Mononuclear cell (primary cell): ENCODE data around the gene MOAP1. TPM values are rescaled to one million over a fixed set of nuclear protein-coding genes. Genes with fewer than 3 reads are reported as not detected.
"Not testable (repeated sequence)": the region's sequence is repeated elsewhere in the genome, so short reads cannot be mapped to it uniquely, and the experiment has no call there.

Experiments
- H3K27me3 ChIP-seq: 2 replicates; pipeline ENCODE4 v1.6.0; 2011; ENCODE audit warnings: low read length, control low read depth; ENCODE audit not compliant: insufficient read depth
- H3K4me1 ChIP-seq: 2 replicates; pipeline ENCODE4 v1.5.1; 2011; ENCODE audit warnings: mild to moderate bottlenecking, low read length, control low read depth; ENCODE audit not compliant: insufficient read depth
- H3K4me3 ChIP-seq: 2 replicates; pipeline ENCODE4 v1.5.1; 2011; ENCODE audit warnings: mild to moderate bottlenecking, low read length, moderate library complexity
- H3K9me3 ChIP-seq: 2 replicates; pipeline ENCODE4 v1.5.1; 2011; ENCODE audit warnings: low read depth, mild to moderate bottlenecking, control low read depth, low read length
- total RNA-seq: library from RNA; depleted of rRNA; stranded (reverse); fragments of >200 nt; gene quantifications from one replicate; pipeline ENCODE4 v1.2.3, GENCODE V29; 2012

Gene MOAP1
- total RNA-seq, 1 donor: 109 TPM

DNA sequence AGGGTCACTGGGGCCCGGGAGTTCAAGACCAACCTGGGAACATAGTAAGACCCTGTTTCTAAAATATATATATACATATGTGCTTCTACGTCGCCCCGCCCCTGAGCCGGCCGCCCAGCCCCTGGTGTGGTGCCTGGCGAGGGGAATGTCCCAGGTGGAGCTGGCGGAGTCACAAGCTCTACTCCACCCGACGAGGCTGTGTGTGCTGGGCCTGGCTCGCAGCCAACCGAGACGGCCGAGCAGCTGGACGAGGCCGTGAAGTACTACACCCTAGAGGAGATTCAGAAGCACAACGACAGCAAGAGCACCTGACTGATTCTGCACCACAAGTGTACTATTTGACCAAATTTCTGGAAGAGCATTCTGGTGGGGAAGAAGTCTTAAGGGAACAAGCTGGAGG, 46.8 kb downstream of the MOAP1 start:
- H3K4me1 ChIP-seq: peaks cover 37% of the 10 kb centered on the region
- no peaks in the 10 kb centered on the region for H3K9me3 ChIP-seq
- H3K4me3 ChIP-seq: no peak overlapping the region
- no peaks in the 10 kb centered on the region for H3K27me3 ChIP-seq

DNA sequence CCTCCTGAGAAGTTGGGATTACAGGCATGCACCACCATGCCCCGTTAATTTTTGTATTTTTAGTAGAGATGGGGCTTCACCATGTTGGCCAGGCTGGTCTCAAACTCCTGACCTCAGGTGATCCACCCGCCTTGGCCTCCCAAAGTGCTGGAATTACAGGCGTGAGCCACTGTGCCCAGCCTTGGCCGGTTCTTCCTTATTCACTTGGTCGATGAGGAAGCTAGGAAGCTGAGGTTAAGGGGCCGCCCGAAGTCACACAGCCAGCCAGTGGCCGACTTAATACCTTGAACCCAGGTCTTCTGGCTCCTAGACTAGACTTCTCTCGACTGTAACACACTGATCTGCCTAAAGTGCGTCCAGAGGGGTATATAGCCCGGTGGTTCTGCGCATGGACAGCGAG, 48.2 kb downstream of the MOAP1 start:
- peaks cover 49% of the 10 kb centered on the region for H3K4me1 ChIP-seq
- H3K4me3 ChIP-seq, H3K9me3 ChIP-seq, H3K27me3 ChIP-seq: not testable (repeated sequence)

DNA sequence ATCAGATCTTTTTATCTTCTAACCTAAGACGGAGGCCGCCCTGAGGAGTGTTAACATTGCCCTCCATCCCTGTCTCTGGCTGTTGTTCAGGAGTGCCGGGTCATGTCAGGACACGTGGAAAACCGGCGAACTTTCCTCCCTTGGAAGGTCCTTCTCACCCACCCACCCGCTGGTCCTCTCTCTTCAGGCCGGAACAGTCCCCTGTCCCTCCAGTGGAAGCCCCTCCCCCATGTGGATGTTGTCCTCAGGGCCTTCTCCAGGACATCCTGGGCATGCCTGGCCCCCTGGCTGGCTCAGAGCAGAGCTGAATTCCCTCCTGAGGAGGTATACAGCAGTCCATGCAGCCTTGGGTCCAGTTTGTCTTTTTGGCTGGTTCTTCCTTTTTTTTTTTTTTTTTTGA, 48.7 kb downstream of the MOAP1 start:
- no peaks in the 10 kb centered on the region for H3K27me3 ChIP-seq
- H3K4me1 ChIP-seq: peaks cover 49% of the 10 kb centered on the region
- H3K4me3 ChIP-seq: no peak overlapping the region
- no peaks in the 10 kb centered on the region for H3K9me3 ChIP-seq

DNA sequence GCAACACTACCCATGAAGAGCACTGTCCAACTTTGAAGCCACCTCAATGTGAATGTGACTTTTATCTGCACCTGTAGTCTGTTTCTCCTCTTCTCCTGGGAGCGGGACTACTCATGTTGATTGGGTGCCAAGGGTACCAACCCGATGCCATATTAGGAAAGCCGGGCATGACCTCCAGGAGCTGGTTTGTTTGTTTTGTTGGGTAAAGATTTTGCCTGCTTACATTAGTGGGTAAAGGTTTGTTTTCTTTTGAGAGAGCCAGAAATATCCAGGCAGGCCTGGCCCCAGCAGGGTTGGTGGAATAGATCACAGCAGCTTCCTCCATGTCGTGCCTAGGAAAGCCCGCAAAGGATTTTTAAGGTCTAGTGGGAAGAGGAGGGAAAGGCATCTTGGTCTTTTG, 49.3 kb downstream of the MOAP1 start:
- Histone ChIP-seq H3K4me1 (peaks cover 49% of the 10 kb centered on the region), H3K9me3 (no peaks in the 10 kb centered on the region), H3K27me3 (no peaks in the 10 kb centered on the region), H3K4me3 (no peak overlapping the region)

DNA sequence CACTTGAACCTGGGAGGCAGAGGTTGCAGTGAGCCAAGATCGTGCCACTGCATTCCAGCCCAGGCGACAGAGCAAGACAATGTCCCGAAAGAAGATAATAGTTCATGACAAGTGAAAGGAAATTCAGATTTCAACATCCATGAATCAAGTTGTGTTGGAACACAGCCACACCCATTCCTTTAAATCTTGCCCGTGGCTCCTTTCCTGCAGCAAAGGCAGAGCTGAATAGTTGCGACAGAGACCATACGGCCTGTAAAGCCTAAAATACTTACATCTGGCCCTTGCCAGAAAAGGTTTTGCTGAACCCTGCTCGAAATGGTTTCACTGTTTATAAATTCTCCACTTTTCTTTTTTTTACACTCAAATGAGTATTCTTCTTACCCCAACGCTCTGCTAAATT, 51.2 kb downstream of the MOAP1 start:
- peaks cover 60% of the 10 kb centered on the region for H3K4me1 ChIP-seq
- no peaks in the 10 kb centered on the region for H3K27me3 ChIP-seq
- no peaks in the 10 kb centered on the region for H3K9me3 ChIP-seq
- H3K4me3 ChIP-seq: no peak overlapping the region

DNA sequence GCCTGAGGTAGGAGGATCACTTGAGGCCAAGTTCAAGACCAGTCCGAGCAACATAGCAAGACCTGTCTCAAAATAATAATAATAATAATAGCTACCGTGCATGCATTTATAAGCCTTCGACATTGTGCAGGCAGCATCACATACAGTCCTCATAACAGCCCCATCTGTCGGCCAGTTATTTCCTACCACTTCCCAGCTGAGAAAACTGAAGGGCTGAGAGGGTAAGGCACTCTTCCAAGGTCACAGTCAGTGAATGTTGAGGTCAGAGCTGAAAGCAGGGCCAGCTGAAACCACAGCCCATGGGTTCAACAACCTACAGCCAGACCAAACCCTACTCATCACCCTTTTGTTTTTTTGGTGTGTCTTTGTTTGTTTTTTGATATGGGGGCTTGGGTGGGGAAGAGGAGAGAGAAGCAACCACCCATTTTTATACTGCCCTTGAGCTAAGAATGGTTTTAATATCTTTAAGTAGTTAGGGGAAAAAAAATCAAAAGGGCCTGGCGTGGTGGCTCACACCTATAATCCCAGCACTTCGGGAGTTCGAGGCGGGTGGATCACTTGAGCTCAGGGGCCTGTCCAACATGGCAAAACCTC, 52.1 kb downstream of the MOAP1 start:
- no peaks in the 10 kb centered on the region for H3K9me3 ChIP-seq
- H3K4me1 ChIP-seq: peaks cover 69% of the 10 kb centered on the region
- H3K27me3 ChIP-seq: no peaks in the 10 kb centered on the region
- H3K4me3 ChIP-seq: no peak overlapping the region

Other genes with a start within 250 kb of the MOAP1 start
- gene ITPK1, start 69.0 kb downstream of the MOAP1 start, total RNA-seq: 35.9 TPM
- gene LYSET, start 420 bp upstream of the MOAP1 start, total RNA-seq: 13.6 TPM
- 4.6 TPM for gene GON7, start 22.2 kb upstream of the MOAP1 start, total RNA-seq
- 12.0 TPM for gene UBR7, start 22.4 kb upstream of the MOAP1 start, total RNA-seq
- gene BTBD7, start 148.1 kb upstream of the MOAP1 start, total RNA-seq: 10.4 TPM
- not detected for gene COX8C, start 162.3 kb upstream of the MOAP1 start, total RNA-seq
- not detected for gene UNC79, start 246.0 kb upstream of the MOAP1 start, total RNA-seq